ENCODE measurements around the gene TTLL5. TPM values are rescaled to one million over a fixed set of nuclear protein-coding genes. Genes with fewer than 3 reads are reported as not detected.

Gene TTLL5
- total and polyA plus RNA-seq, 2 of the 13 experiments (the other 11 are each of a cell fraction or from before 2014, with no cell fraction given) = 11.8 to 18.8 TPM

- no peak for TF ChIP-seq THAP9 (CRISPR knock-in tag; IDR thresholded peaks at IDR 0.05; ENCODE audit: borderline replicate concordance)
Observed at GRCh38 chr14:75821831-75822521, 160.9 kb downstream of the TTLL5 start (continued).

- Histone ChIP-seq H3K27ac (ENCODE audit: extremely low read length, insufficient read depth, low read length) (no peak overlapping the region), H3K9ac (ENCODE audit: insufficient read depth, low read depth, low read length) (no peak overlapping the region)
- no TSS peak for BruUV-seq (replicated peaks)
Observed at GRCh38 chr14:75822522-75823141, 161.6 kb downstream of the TTLL5 start.

More at GRCh38 chr14:75822522-75823141, 161.6 kb downstream of the TTLL5 start:
- H3K9me3 ChIP-seq (ENCODE audit: low read length) = no peaks in the 10 kb centered on the region
- 95% methylated on average over 7 of the region's 7 CpGs for WGBS (ENCODE audit: low lambda C conversion rate)
- no peak for ATAC-seq
- intact Hi-C loops (cut with micrococcal nuclease; ENCODE audit: unreplicated experiment) (loop anchor here (10.0 kb wide), 1 partner anchor 162 kb away; the partner anchor contains the start of genes IFT43 and TGFB3), in situ Hi-C loops (cut with HindIII; ENCODE audit: extremely low pct_ligation_motif_present, low pct_unique_long_range_greater_than_20kb) (no loop called here)
- no peak for DNase-seq (ENCODE audit: low spot score)
- H2AFZ ChIP-seq (ENCODE audit: low read length) = no peak overlapping the region
- ChIA-PET CTCF (ENCODE audit: low intra/inter-chr PET ratio, low total read pairs) (no interaction called here), POLR2A (no interaction called here)
- peaks cover 39% of the 10 kb centered on the region for H3K4me1 ChIP-seq (ENCODE audit: insufficient read depth, low read length)
- H3K36me3 ChIP-seq (replicated peaks in 1 of 2; ENCODE audit: control insufficient read depth in 1 of 2, insufficient read depth in 2 of 2, low read length in 2 of 2) = peaks cover 4 to 20% of the 10 kb centered on the region in 2 experiments; a peak in 4 of 5 replicates
- TF ChIP-seq ATF1 (CRISPR knock-in tag; IDR thresholded peaks at IDR 0.05) (no peak), ZNF710 (CRISPR knock-in tag; IDR thresholded peaks at IDR 0.05; ENCODE audit: borderline replicate concordance) (no peak), ZSCAN9 (CRISPR knock-in tag; IDR thresholded peaks at IDR 0.05; ENCODE audit: borderline replicate concordance) (no peak), RORA (CRISPR knock-in tag; IDR thresholded peaks at IDR 0.05) (no peak), MXI1 (IDR thresholded peaks at IDR 0.05; ENCODE audit: borderline replicate concordance, low read depth, low read length) (no peak)
- no peak for FAIRE-seq
- no peaks in the 10 kb centered on the region for H3K79me2 ChIP-seq (ENCODE audit: insufficient read depth, low read length)
- no peak overlapping the region for H3K4me2 ChIP-seq (ENCODE audit: low read depth, low read length)
- H4K20me1 ChIP-seq (ENCODE audit: insufficient read depth, low read length) = no peaks in the 10 kb centered on the region
- H3K27me3 ChIP-seq (ENCODE audit: control insufficient read depth in 1 of 2, insufficient read depth in 2 of 2, low read length in 2 of 2) = no peaks in the 10 kb centered on the region
- H3K4me3 ChIP-seq (replicated peaks in 1 of 3; ENCODE audit: insufficient read depth in 1 of 3, low read depth in 2 of 3, low read length in 3 of 3) = no peak overlapping the region
